Heart left ventricle (tissue), 13 donors: Measurements from ENCODE around the gene PRM3.

Experiments used
- CTCF ChIP-seq, 12 donors: fragments of 200-600 bp; sonication (generic) in 4 of 12; IDR thresholded peaks; one replicate each; pipeline versions ENCODE4 v1.5.0 to v1.8.0; 2018 to 2022; ENCODE audit warnings: antibody characterized with exemption in 12 of 12, mild to moderate bottlenecking in 5 of 12
- POLR2A ChIP-seq, 2 donors: fragments of 450-650 bp; IDR thresholded peaks; one replicate each; pipeline ENCODE4 v1.6.1; 2017; ENCODE audit warnings: antibody characterized with exemption in 2 of 2, mild to moderate bottlenecking in 2 of 2, moderate library complexity in 2 of 2
- donor health status: ischemic (EF 13 %, LVEDD 7.1; RV severe dilation, severe dysfunction).
- donor health status: DM: no; HTN: yes; CAD: no.
- donor health status: DM: no; HTN: no; CAD: no.
- donor health status: ischemic (EF 25% LVEDD 6.9; RV normal size, moderate dysfunction).
- donor health status: ischemic (EF 25% LVEDD 5.7; RV mildly dilated, moderate dysfunction).
- donor health status: ischemic (EF 35%, LVEDD 5.7; RV mildly dilated, moderate dysfunction).
- donor health status: nonischemic (EF 11% LVEDD 7.7; RV severe dilation, severe dysfunction).
- donor health status: DM: yes; HTN: yes; CAD: no.
- donor health status: PGD.
- donor health status: ischemic (EF 29% LVEDD 5.4; RV normal size, mild dysfunction).
- donor health status: nonischemic (EF 23%, LVEDD 6.1; RV moderate dilation, normal function).

DNA sequence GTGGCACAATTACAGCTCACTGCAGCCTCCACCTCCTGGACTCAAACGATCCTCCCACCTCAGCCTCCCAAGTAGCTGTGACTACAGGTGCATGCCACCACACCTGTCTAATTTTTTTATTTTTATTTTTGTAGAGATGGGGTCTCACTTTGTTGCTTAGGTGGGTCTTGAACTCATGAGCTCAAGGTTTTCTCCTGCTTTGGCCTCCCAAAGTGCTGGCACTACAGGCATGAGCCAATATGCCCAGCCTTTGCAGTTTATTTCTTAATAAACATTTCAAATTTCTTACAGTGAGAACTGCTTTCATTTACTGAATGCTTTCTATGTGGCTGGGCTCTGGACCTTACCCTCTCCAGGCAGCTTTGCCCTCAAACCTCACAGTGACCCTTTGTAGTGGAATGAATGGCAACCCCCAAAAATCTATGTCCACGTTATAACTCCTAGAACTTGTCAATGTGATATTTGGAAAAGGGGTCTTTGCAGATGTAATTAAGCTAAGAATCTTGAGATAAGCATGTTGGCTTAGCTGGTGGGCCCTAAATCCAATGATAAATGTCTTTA, 2.7 kb downstream of the PRM3 start:
- TF ChIP-seq CTCF (IDR thresholded peaks at IDR 0.05) (no peak), POLR2A (IDR thresholded peaks at IDR 0.05) (no peak)
